ENCODE results near the gene OR5F1. TPM values are rescaled to one million over a fixed set of nuclear protein-coding genes. Genes with fewer than 3 reads are reported as not detected.

OR5F1 gene
- total RNA-seq (2022) (not detected in 2 replicates), Bru-seq, nascent RNA (not detected), BruChase-seq, experiment 1, labeled RNA remaining after a 2-hour chase (not detected), BruChase-seq, experiment 2, labeled RNA remaining after a 6-hour chase (not detected)
- long read RNA-seq, result 0 reads

- no TSS peak for BruUV-seq (replicated peaks)
- H3K9me3 Mint-ChIP-seq (ENCODE audit: unreplicated experiment), result peaks cover 18% of the 10 kb centered on the region
- H3K4me3 Mint-ChIP-seq (ENCODE audit: unreplicated experiment), result no peak within 1 kb of the TSS
- TF ChIP-seq, protein P1, sequence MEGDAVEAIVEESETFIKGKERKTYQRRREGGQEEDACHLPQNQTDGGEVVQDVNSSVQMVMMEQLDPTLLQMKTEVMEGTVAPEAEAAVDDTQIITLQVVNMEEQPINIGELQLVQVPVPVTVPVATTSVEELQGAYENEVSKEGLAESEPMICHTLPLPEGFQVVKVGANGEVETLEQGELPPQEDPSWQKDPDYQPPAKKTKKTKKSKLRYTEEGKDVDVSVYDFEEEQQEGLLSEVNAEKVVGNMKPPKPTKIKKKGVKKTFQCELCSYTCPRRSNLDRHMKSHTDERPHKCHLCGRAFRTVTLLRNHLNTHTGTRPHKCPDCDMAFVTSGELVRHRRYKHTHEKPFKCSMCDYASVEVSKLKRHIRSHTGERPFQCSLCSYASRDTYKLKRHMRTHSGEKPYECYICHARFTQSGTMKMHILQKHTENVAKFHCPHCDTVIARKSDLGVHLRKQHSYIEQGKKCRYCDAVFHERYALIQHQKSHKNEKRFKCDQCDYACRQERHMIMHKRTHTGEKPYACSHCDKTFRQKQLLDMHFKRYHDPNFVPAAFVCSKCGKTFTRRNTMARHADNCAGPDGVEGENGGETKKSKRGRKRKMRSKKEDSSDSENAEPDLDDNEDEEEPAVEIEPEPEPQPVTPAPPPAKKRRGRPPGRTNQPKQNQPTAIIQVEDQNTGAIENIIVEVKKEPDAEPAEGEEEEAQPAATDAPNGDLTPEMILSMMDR (IDR thresholded peaks at IDR 0.05; ENCODE audit: insufficient read depth in 1 of 2, low read depth in 1 of 2, low read length in 1 of 2, severe bottlenecking in 1 of 2, unreplicated experiment in 1 of 2), result no peak
- H3K27ac Mint-ChIP-seq (ENCODE audit: unreplicated experiment), result no peak within 1 kb of the TSS
- intact Hi-C loops (cut with micrococcal nuclease; ENCODE audit: unreplicated experiment), result no loop called here
- ChIA-PET CTCF (no interaction called here), POLR2A (no interaction called here)
- Histone ChIP-seq H3K36me3 (ENCODE audit: control insufficient read depth, insufficient read depth, low read length) (no peaks in the 10 kb centered on the region), H3K9me3 (no peaks in the 10 kb centered on the region), H3K27me3 (replicated peaks; ENCODE audit: control insufficient read depth, insufficient read depth, low read length) (no peaks in the 10 kb centered on the region), H3K4me3 (ENCODE audit: low read depth, low read length) (no peak within 1 kb of the TSS), H3K4me1 (no peaks in the 10 kb centered on the region)
- no peaks in the 10 kb centered on the region for H3K4me1 Mint-ChIP-seq (ENCODE audit: low read depth, unreplicated experiment)
- H3K27me3 Mint-ChIP-seq (ENCODE audit: insufficient read depth, unreplicated experiment), result no peaks in the 10 kb centered on the region
- H3K36me3 Mint-ChIP-seq (ENCODE audit: insufficient read depth, unreplicated experiment), result no peaks in the 10 kb centered on the region
- no peak for DNase-seq
Observed at GRCh38 chr11:55994525-55994924, at the start of gene OR5F1. Gene OR5F1, minus strand, starts transcription at chr11:55994625. Its CDS starts 0 bp downstream, at chr11:55994625.

GRCh38 chr11:56027354-56027753, 32.9 kb upstream of the OR5F1 start, which contains the start of gene OR5AS1:
Gene OR5AS1, plus strand, starts transcription at chr11:56027654. Its CDS starts 2,765 bp downstream, at chr11:56030419.
- Mint-ChIP-seq H3K4me3 (ENCODE audit: unreplicated experiment) (no peak within 1 kb of the TSS), H3K27ac (ENCODE audit: unreplicated experiment) (no peak within 1 kb of the TSS), H3K9me3 (ENCODE audit: unreplicated experiment) (no peaks in the 10 kb centered on the region), H3K4me1 (ENCODE audit: low read depth, unreplicated experiment) (no peaks in the 10 kb centered on the region), H3K36me3 (ENCODE audit: insufficient read depth, unreplicated experiment) (no peaks in the 10 kb centered on the region), H3K27me3 (ENCODE audit: insufficient read depth, unreplicated experiment) (no peaks in the 10 kb centered on the region)
- Histone ChIP-seq H3K36me3 (ENCODE audit: control insufficient read depth, insufficient read depth, low read length) (no peaks in the 10 kb centered on the region), H3K4me1 (no peaks in the 10 kb centered on the region), H3K27me3 (replicated peaks; ENCODE audit: control insufficient read depth, insufficient read depth, low read length) (no peaks in the 10 kb centered on the region), H3K9me3 (no peaks in the 10 kb centered on the region), H3K4me3 (ENCODE audit: low read depth, low read length) (no peak within 1 kb of the TSS)
- ChIA-PET CTCF (no interaction called here), POLR2A (no interaction called here)
- intact Hi-C loops (cut with micrococcal nuclease; ENCODE audit: unreplicated experiment), result no loop called here
- no peak for DNase-seq
- TF ChIP-seq, protein P1 (IDR thresholded peaks at IDR 0.05; ENCODE audit: insufficient read depth in 1 of 2, low read depth in 1 of 2, low read length in 1 of 2, severe bottlenecking in 1 of 2, unreplicated experiment in 1 of 2), result no peak
- no TSS peak for BruUV-seq (replicated peaks)

- ChIA-PET POLR2A (no interaction called here), CTCF (no interaction called here)
- H3K4me3 Mint-ChIP-seq (ENCODE audit: unreplicated experiment), result no peak overlapping the region
- peaks cover 7% of the 10 kb centered on the region; the same call in 1 of the 2 replicates for H3K9me3 ChIP-seq
- no peaks in the 10 kb centered on the region for H3K27me3 ChIP-seq (replicated peaks; ENCODE audit: control insufficient read depth, insufficient read depth, low read length)
- no peaks in the 10 kb centered on the region for H3K27me3 Mint-ChIP-seq (ENCODE audit: insufficient read depth, unreplicated experiment)
- H3K27ac Mint-ChIP-seq (ENCODE audit: unreplicated experiment), result no peak overlapping the region
- TF ChIP-seq, protein P1 (IDR thresholded peaks at IDR 0.05; ENCODE audit: insufficient read depth in 1 of 2, low read depth in 1 of 2, low read length in 1 of 2, severe bottlenecking in 1 of 2, unreplicated experiment in 1 of 2), result no peak
- H3K4me3 ChIP-seq (ENCODE audit: low read depth, low read length), result no peak overlapping the region
- H3K36me3 Mint-ChIP-seq (ENCODE audit: insufficient read depth, unreplicated experiment), result no peaks in the 10 kb centered on the region
- BruUV-seq (replicated peaks), result no TSS peak
- no peaks in the 10 kb centered on the region for H3K36me3 ChIP-seq (ENCODE audit: control insufficient read depth, insufficient read depth, low read length)
- intact Hi-C loops (cut with micrococcal nuclease; ENCODE audit: unreplicated experiment), result no loop called here
- no peak for DNase-seq
- H3K9me3 Mint-ChIP-seq (ENCODE audit: unreplicated experiment), result no peaks in the 10 kb centered on the region
- H3K4me1 Mint-ChIP-seq (ENCODE audit: low read depth, unreplicated experiment), result no peaks in the 10 kb centered on the region
- H3K4me1 ChIP-seq, result peaks cover 8% of the 10 kb centered on the region; the same call in 1 of the 2 replicates
Observed at GRCh38 chr11:56013805-56014204, 19.4 kb upstream of the OR5F1 start.

Data from Caco-2 (cell line).